HG03575 (cell line): ENCODE results near the gene KCNF1.

Source experiments
- ATAC-seq: cut with Tn5 transposase; IDR thresholded peaks from one replicate; pipeline ENCODE4 v1.9.1; 2021; ENCODE audit not compliant: unreplicated experiment, insufficient number of reproducible peaks, low FRiP score; ENCODE audit errors: extremely low read depth

KCNF1 gene

GRCh38 chr2:10915731-10916276, 4.1 kb downstream of the KCNF1 start:
- ATAC-seq, result no peak

DNA sequence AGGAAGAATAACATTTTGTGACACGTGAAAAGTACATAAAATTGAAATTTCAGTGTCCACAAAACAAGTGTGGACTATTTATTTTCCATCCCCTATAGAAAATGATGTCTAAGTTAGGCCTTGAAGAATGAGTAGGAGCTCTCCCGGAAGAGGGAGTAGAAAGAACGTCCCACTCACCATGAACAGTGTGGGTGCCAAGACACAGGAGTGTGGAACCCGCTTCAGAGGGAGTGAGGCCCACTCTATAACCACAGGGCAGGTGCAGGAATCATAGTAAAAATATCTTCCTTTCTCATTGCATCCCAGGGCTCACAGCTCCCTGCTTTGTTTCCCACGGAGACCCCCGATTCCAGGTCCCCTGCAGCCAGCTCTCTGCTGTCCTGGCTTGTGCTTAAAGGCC, 5.2 kb downstream of the KCNF1 start:
- ATAC-seq, result no peak

- ATAC-seq, result no peak
Measured at GRCh38 chr2:10917927-10918326, 6.2 kb downstream of the KCNF1 start.

GRCh38 chr2:10918661-10919409, 7.1 kb downstream of the KCNF1 start:
- ATAC-seq, result no peak

DNA sequence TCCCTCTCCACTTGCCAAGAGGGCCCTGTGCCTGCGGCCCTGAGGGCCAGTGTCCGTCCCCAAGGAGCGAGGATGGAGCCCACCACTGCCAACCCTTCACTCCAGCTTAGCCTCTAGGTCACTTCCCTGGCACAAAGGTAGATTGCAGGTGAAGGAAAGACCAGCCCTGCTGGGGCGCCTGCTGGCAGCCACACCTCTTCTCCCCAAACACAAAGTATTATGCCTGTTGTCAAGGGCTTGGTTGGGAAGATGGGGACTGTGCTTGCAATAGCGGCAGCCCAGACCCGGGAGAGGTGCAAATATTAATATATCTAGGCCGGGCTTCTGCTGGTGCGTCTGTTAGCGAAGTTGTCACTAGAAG, 7.7 kb downstream of the KCNF1 start:
- ATAC-seq, result no peak

GRCh38 chr2:10919771-10920621, 8.3 kb downstream of the KCNF1 start:
- no peak for ATAC-seq

- ATAC-seq, result no peak
Measured at GRCh38 chr2:10920764-10921388, 9.1 kb downstream of the KCNF1 start.

DNA sequence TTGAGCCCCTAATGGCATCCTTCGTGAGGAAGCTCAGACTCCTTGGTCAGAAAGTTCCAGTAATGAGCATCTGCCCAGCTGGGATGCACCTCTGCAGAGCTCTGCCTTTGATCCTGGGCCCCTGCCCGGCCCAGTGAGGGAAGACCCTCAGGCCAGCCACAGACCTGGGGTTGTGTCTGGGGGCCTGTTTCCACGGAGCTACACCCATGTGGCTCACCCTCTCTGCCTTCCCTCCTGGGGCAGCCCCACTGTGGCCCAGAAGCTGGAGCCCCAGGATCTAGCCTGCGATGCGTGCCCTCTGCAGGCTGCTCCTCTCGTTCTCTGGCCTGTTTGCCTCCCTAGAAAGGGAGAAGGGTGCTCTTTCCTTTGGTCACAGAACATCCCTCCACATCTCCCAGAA, 9.8 kb downstream of the KCNF1 start:
- no peak for ATAC-seq

DNA sequence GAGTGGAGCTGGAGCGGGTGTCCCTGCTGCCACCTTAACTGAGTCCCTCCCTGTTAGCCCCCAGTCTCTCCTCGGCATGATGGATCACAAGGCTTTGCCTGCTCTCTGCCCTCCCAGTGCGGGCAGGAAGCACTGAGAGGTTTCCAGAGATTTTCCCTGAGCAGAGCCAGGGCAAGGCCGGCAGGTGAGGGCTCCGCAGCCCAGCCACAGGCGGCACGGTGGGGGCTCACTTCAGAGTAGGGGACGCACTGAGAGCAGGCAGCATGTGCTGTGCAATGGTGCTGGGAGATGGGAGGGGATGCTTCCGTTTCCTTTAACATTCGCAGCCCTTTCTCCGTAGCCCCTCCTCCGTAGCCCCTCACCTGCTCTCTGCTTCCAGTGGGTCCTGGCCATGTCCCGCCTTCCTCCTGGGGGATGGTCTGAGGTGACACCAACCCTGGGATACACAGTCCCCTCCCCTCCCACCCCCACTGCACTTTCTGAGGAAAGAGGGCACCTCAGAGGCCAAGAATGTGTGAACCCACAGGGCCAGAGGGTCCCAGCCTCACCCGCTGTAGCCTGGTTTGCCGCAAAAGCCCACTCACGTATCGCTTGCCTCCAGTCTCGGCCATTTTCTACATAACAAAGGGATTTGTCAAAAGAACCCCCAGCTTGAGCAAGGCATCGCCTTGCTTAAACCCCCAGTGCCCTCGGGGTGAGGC, 10.7 kb downstream of the KCNF1 start:
- ATAC-seq, result no peak

DNA sequence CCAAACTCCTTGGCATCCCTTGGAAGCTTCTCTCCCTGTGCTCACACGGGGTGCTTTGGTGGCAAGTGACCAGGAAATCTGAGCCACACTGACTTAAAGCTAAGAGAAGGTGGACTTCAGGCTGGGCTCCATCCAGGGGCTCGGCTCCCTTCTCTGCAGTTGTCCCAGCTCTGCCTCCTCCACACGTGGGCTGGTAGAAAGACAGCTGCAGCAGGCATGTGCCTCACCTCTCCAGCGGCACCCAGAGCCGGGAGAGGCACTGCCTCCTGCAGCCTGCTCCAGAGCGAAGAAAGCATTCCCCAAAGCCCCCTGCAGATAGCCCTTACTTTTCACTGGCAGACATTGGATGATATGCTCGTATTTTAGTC, 11.3 kb downstream of the KCNF1 start:
- ATAC-seq, result no peak

DNA sequence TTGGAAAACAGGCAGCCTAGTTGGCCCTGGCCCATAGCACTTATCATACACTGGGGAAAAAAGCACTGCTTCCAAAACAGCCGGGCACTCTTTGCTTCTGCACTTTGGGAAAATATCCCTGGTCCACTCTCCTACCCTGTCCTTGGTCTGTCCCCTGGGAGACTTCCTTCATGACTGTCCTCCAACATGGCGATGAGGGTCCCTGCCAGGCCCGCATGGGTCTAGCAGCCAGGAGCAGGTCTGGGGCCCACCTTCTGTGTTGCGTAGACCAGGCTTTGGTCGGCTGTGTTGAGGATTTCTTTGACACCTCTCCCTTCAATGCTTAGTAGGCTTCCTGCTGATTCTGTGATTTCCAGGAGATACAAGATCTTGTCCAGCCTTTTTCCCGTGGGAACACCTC, 12.2 kb downstream of the KCNF1 start:
- no peak for ATAC-seq

- ATAC-seq, result no peak
Measured at GRCh38 chr2:10924441-10924840, 12.7 kb downstream of the KCNF1 start.

DNA sequence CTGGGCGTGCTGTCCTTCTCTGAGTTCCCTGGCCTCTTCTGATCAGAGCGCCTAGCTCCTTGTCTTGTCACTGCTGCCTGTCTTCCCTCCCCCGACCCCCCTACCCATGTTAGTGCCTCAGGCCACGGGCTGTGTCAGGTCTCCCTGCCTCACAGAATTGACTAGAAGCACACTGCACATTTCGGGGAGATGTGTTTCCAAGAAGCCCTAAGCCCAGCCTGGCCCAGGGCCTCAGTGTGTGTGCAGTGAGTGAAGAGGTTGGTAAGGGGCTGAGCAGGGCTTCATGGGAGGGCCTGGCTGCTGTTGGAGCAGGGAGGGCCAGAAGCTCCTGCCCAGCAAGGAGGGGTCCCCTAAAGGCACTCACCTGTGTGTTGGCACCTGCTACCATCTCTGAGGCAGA, 13.1 kb downstream of the KCNF1 start:
- no peak for ATAC-seq

DNA sequence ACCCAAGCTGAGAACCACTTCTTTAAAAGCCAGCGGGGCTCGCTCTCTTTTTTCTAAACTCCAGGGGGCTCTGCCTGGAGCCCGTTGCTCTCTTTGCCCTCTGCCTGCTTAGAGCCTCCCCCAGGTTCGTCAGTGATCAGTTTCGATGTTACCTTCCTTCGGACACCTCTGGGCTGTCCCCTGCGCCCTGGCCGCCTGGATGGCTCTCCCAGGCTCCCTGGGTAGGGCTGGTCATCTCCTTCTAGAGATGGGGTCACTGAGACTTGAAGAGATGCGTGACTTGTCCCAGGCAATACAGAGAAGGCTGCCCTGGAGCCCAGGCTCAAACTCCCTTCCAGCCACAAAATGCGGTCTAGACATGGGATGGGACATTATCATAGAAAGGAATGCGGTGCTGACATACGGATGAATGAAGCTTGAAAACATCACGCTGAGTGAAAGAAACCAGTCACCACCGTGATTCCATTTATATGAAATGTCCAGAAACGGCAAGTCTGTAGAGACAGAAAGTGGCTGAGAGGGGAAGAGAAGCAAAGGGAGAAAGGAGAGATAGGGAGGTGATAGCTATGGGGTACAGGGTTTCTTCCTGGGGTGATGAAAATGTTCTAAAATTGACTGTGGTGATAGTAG, 14.6 kb downstream of the KCNF1 start:
- no peak for ATAC-seq

DNA sequence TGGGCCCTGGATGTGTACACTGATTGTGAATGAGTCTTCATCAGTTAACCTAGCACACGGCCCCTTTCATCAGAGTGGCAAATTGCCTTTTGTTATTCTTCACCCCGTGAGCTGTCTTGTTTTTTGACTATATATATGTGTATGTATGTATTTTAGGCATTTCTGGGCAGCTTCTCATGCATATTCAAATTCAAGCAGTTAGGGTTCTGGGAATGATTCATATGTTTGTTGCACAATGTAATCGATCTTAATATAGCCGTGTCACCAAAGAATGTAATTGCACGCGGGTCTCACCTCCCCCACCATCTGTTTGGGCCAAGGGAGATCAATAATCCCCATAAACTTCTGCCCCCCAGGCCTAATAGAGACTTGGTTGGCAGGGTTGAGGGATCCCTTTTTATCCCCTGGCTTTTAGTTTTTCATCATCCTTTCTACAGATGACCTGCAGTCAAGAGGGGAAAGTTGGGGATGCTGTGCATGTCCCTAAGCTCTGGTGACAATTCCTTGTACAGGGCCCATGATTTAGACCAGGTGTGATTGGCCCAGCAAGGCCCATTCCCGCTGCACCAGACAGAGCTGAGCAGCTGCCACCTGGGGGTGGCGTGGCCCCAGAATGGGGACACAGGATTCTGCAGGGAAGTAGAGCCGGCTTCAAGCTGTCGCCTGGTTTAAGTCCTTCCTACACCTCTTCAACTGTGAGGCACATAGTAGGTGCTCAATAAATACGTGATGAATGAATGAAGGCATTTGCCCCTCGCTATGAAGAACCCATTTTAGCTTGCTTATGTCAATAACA, 19.2 kb downstream of the KCNF1 start:
- no peak for ATAC-seq

DNA sequence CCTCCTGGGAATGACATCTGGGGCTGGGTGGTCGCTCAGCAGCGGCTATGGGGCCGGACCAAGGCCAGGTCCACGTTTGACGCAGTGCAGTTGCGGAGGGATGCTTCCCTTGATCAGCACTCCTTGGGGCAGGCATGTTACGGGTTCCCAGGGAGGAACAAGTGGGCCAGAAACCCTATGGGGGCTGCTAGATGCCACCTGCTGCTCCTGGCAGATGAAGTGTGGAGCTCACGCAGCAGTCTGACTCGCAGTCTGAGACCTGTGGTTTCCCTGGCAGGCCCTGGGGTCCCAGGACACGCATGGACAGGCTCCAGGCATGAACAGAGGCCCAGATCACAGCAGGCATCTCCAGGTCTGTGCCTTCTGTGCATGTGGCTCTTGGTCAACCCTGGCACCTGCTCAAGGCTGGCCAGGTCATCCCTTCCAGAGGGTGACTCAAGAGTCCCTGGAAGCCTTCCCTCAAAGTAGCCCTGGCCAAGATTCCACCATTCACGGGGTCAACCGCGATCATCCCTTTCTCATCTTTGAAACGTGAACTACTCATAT, 20.0 kb downstream of the KCNF1 start:
- ATAC-seq, result no peak

GRCh38 chr2:10932345-10933151, 20.8 kb downstream of the KCNF1 start:
- ATAC-seq, result no peak
